ENCODE measurements around the gene ARF6.

Gene ARF6

GRCh38 chr14:49945448-49946319 is 52.8 kb downstream of the ARF6 start:
- DNase-seq: no peak

All from right hindlimb (tissue), 1 donor.